K562 (cell line): ENCODE data around the gene MXI1. TPM values are rescaled to one million over a fixed set of nuclear protein-coding genes. Genes with fewer than 3 reads are reported as not detected.

Source experiments
- CEBPG ChIP-seq, 3 experiments: fragments of 200-800 bp in 1 of 3; sonication (Bioruptor generic) in 1 of 3; sonication (generic) in 1 of 3; formaldehyde crosslinking in 1 of 3; IDR thresholded peaks in 2 of 3; conservative IDR thresholded peaks in 1 of 3; 2 replicates each; pipeline versions ENCODE4 v1.6.1 to v1.8.0; 2016 to 2022; ENCODE audit warnings: missing compliant biosample characterization in 2 of 3, missing genetic modification characterization in 2 of 3, mild to moderate bottlenecking in 1 of 3, missing genetic modification reagents in 1 of 3
- DACH1 ChIP-seq: fragments of 450-650 bp; IDR thresholded peaks from 2 replicates; pipeline ENCODE4 v1.6.1; 2018; ENCODE audit not compliant: partially characterized antibody
- ELF1 ChIP-seq: fragments of 200-800 bp; sonication (Bioruptor generic); IDR thresholded peaks from 2 replicates; pipeline ENCODE4 v1.6.1; 2016; ENCODE audit warnings: missing genetic modification characterization, missing compliant biosample characterization
- FOSL1 ChIP-seq: fragments of 200-800 bp; sonication (Bioruptor generic); conservative IDR thresholded peaks from 2 replicates; pipeline ENCODE4 v1.6.1; 2016; ENCODE audit warnings: missing genetic modification characterization, missing compliant biosample characterization
- GATA2 ChIP-seq: sonication (generic); formaldehyde crosslinking; IDR thresholded peaks from 2 replicates; pipeline ENCODE4 v1.4.0; 2020; ENCODE audit warnings: mild to moderate bottlenecking, missing genetic modification reagents
- MXI1 ChIP-seq: IDR thresholded peaks from 2 replicates; pipeline ENCODE4 v1.6.1; 2011; ENCODE audit warnings: low read depth, mild to moderate bottlenecking, improper control_type of control experiment, low read length
- NFIC ChIP-seq: fragments of 450-650 bp; IDR thresholded peaks from 2 replicates; pipeline ENCODE4 v1.6.1; 2017; ENCODE audit warnings: mild to moderate bottlenecking, inconsistent platforms
- NRF1 ChIP-seq, 2 experiments: fragments of 450-650 bp; IDR thresholded peaks in 1 of 2; conservative IDR thresholded peaks in 1 of 2; 2 replicates each; pipeline ENCODE4 v1.6.1; 2014; ENCODE audit warnings: mild to moderate bottlenecking in 2 of 2
- PHB2 ChIP-seq: fragments of 450-650 bp; IDR thresholded peaks from 2 replicates; pipeline ENCODE4 v1.6.1; 2017; ENCODE audit warnings: low read depth
- RAD51 ChIP-seq: fragments of 450-650 bp; IDR thresholded peaks from 2 replicates; pipeline ENCODE4 v1.7.1; 2016; ENCODE audit warnings: low read depth, mild to moderate bottlenecking, borderline replicate concordance
- RBM22 ChIP-seq: fragments of 200-400 bp; formaldehyde crosslinking; IDR thresholded peaks from 2 replicates; pipeline ENCODE4 v1.6.1; 2018; ENCODE audit warnings: low read length, low read depth; ENCODE audit not compliant: poor library complexity, severe bottlenecking
- RFX1 ChIP-seq: fragments of 450-650 bp; IDR thresholded peaks from 2 replicates; pipeline ENCODE4 v1.6.1; 2016; ENCODE audit warnings: mild to moderate bottlenecking, moderate library complexity
- SIX5 ChIP-seq, 2 experiments: IDR thresholded peaks; 2 replicates each; pipeline ENCODE4 v1.6.1; 2011; ENCODE audit warnings: low read length in 2 of 2, borderline replicate concordance in 1 of 2, low read depth in 1 of 2, mild to moderate bottlenecking in 1 of 2, moderate library complexity in 1 of 2; ENCODE audit not compliant: insufficient read depth in 1 of 2
- SRSF7 ChIP-seq: fragments of 200-400 bp; formaldehyde crosslinking; optimal IDR thresholded peaks from 2 replicates; pipeline ENCODE3; 2017; ENCODE audit warnings: mild to moderate bottlenecking, low read depth, low read length
- TAF1 ChIP-seq: IDR thresholded peaks from 2 replicates; pipeline ENCODE4 v1.6.1; 2011; ENCODE audit warnings: mild to moderate bottlenecking, low read length, moderate library complexity; ENCODE audit not compliant: insufficient read depth, control insufficient read depth, severe bottlenecking; ENCODE audit errors: extremely low read depth
- TBL1XR1 ChIP-seq, 2 experiments: IDR thresholded peaks; 2 replicates each; pipeline ENCODE4 v1.6.1; 2012; ENCODE audit warnings: improper control_type of control experiment in 2 of 2, low read length in 2 of 2, mild to moderate bottlenecking in 1 of 2
- polyA plus RNA-seq, 8 experiments: library from polyadenylated mRNA; depleted of rRNA in 4 of 8; stranded (reverse) in 5 of 8; unstranded in 3 of 8; fragments of >200 nt; fragmentation: Nextera tagmentation in 2 of 8; fragmentation: Illumina TruSeq in 1 of 8; extraction: Ambion mirVana in 2 of 8; extraction: Trizol in 1 of 8; gene quantifications; 2 replicates each; pipeline versions ENCODE4 v1.2.1 to v1.2.3, GENCODE V29; 2011 to 2014; ENCODE audit warnings: inconsistent platforms in 1 of 8, missing spikeins in 1 of 8
- total RNA-seq, 7 experiments: library from RNA; depleted of rRNA in 6 of 7; stranded (reverse); fragments of >200 nt in 6 of 7; fragmentation: Illumina TruSeq in 2 of 7; extraction: Trizol in 2 of 7; gene quantifications; 2 replicates each; pipeline versions ENCODE4 v1.2.1 to v1.2.3, GENCODE V29; 2011 to 2021; ENCODE audit warnings: low replicate concordance in 1 of 7
- TF ChIP-seq, protein P1 (sequence below): fragments of 200-800 bp; sonication (Bioruptor generic); IDR thresholded peaks from 2 replicates; pipeline ENCODE4 v1.6.1; 2017; ENCODE audit warnings: missing genetic modification characterization, missing compliant biosample characterization
- TF ChIP-seq, protein P2 (sequence below): fragments of 450-650 bp; formaldehyde crosslinking; IDR thresholded peaks from 2 replicates; pipeline ENCODE4 v1.4.0; 2022; ENCODE audit warnings: mild to moderate bottlenecking, moderate library complexity
- TF ChIP-seq, protein P3 (sequence below): fragments of 450-650 bp; IDR thresholded peaks from 2 replicates; pipeline ENCODE4 v1.6.1; 2016; ENCODE audit warnings: low read depth, mild to moderate bottlenecking, moderate library complexity
- TF ChIP-seq, protein P4 (sequence below): sonication (generic); formaldehyde crosslinking; IDR thresholded peaks from 2 replicates; pipeline ENCODE4 v1.8.0; 2022; ENCODE audit warnings: mild to moderate bottlenecking, missing genetic modification reagents
- TF ChIP-seq, protein P5 (sequence below), 3 experiments: fragments of 200-800 bp in 1 of 3; sonication (Bioruptor generic) in 1 of 3; sonication (generic) in 1 of 3; formaldehyde crosslinking in 1 of 3; IDR thresholded peaks; 2 replicates each; pipeline versions ENCODE4 v1.6.1 to v1.8.0; 2016 to 2022; ENCODE audit warnings: mild to moderate bottlenecking in 2 of 3, missing compliant biosample characterization in 2 of 3, missing genetic modification characterization in 2 of 3, missing genetic modification reagents in 1 of 3

MXI1 gene
- total and polyA plus RNA-seq, 9 of the 15 experiments (the other 6 are each of a cell fraction or from before 2014, with no cell fraction given): 9.1 to 23.7 (median 14.8) TPM

- TF ChIP-seq, protein P1, sequence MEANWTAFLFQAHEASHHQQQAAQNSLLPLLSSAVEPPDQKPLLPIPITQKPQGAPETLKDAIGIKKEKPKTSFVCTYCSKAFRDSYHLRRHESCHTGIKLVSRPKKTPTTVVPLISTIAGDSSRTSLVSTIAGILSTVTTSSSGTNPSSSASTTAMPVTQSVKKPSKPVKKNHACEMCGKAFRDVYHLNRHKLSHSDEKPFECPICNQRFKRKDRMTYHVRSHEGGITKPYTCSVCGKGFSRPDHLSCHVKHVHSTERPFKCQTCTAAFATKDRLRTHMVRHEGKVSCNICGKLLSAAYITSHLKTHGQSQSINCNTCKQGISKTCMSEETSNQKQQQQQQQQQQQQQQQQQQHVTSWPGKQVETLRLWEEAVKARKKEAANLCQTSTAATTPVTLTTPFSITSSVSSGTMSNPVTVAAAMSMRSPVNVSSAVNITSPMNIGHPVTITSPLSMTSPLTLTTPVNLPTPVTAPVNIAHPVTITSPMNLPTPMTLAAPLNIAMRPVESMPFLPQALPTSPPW (CRISPR knock-in tag): peak; percentile 78
- TF ChIP-seq RAD51 (no peak), ELF1 (tag) (no peak; the same call in 1 of the 2 replicates), SIX5 (IDR thresholded peaks at IDR 0.05; ENCODE audit: borderline replicate concordance in 1 of 2, insufficient read depth in 1 of 2, low read depth in 1 of 2, low read length in 2 of 2) (no peak), FOSL1 (tag) (no peak; the same call in 1 of the 2 replicates), PHB2 (0 out of 2 replicates have a peak, but pooled peaks have one; percentile 29), SRSF7 (no peak), NFIC (peak; percentile 86), CEBPG (CRISPR knock-in tag; IDR thresholded peaks at IDR 0.05) (peak; percentile 77), CEBPG (tag; conservative IDR thresholded peaks at IDR 0.05 in 1 of 2, IDR thresholded peaks at IDR 0.05 in 1 of 2) (peak in 1 of 2 experiments; percentile 57; a peak in 2 of 4 replicates), NRF1 (conservative IDR thresholded peaks at IDR 0.05 in 1 of 2, IDR thresholded peaks at IDR 0.05 in 1 of 2) (peak; percentile 48 to 54; a peak in 3 of 4 replicates), RBM22 (peak; percentile 64), DACH1 (peak; percentile 85), TBL1XR1 (IDR thresholded peaks at IDR 0.05; ENCODE audit: low read length in 2 of 2) (peak in 1 of 2 experiments; percentile 66; a peak in 1 of 4 replicates), TAF1 (peak; percentile 29), GATA2 (CRISPR knock-in tag) (peak; percentile 78), RFX1 (peak; percentile 43; the same call in 1 of the 2 replicates), MXI1 (peak; percentile 86)
- TF ChIP-seq, protein P2, sequence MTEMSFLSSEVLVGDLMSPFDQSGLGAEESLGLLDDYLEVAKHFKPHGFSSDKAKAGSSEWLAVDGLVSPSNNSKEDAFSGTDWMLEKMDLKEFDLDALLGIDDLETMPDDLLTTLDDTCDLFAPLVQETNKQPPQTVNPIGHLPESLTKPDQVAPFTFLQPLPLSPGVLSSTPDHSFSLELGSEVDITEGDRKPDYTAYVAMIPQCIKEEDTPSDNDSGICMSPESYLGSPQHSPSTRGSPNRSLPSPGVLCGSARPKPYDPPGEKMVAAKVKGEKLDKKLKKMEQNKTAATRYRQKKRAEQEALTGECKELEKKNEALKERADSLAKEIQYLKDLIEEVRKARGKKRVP (CRISPR knock-in tag): 0 out of 2 replicates have a peak, but pooled peaks have one; percentile 26
- TF ChIP-seq, protein P3, sequence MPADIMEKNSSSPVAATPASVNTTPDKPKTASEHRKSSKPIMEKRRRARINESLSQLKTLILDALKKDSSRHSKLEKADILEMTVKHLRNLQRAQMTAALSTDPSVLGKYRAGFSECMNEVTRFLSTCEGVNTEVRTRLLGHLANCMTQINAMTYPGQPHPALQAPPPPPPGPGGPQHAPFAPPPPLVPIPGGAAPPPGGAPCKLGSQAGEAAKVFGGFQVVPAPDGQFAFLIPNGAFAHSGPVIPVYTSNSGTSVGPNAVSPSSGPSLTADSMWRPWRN: peak; percentile 67
- TF ChIP-seq, protein P4, sequence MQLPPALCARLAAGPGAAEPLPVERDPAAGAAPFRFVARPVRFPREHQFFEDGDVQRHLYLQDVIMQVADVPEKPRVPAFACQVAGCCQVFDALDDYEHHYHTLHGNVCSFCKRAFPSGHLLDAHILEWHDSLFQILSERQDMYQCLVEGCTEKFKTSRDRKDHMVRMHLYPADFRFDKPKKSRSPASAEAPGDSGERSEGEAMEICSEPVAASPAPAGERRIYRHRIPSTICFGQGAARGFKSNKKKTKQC (CRISPR knock-in tag): no peak
- TF ChIP-seq, protein P5, sequence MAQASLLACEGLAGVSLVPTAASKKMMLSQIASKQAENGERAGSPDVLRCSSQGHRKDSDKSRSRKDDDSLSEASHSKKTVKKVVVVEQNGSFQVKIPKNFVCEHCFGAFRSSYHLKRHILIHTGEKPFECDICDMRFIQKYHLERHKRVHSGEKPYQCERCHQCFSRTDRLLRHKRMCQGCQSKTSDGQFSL (CRISPR knock-in tag; IDR thresholded peaks at IDR 0.05): peak; percentile 14; the same call in 1 of the 2 replicates
- TF ChIP-seq, protein P5 (tag; IDR thresholded peaks at IDR 0.05): 0 out of 4 replicates have a peak, but pooled peaks of 1 of the 2 experiments have one; percentile 54
Observed at GRCh38 chr10:110210674-110211464, 3.5 kb downstream of the MXI1 start (continued).
